Stomach smooth muscle (tissue), 2 donors: Measurements from ENCODE around the gene PARVB.

Source experiments
- H3K27ac ChIP-seq: one replicate; pipeline ENCODE4 v1.7.0; 2013; ENCODE audit warnings: mild to moderate bottlenecking, low read length, inconsistent platforms
- H3K27me3 ChIP-seq, 2 donors: one replicate each; pipeline ENCODE4 v1.7.0; 2013; ENCODE audit warnings: low read length in 2 of 2; ENCODE audit not compliant: insufficient read depth in 2 of 2, control insufficient read depth in 1 of 2
- H3K36me3 ChIP-seq, 2 donors: one replicate each; pipeline ENCODE4 v1.7.0; 2013; ENCODE audit warnings: low read length in 2 of 2; ENCODE audit not compliant: control insufficient read depth in 2 of 2, insufficient read depth in 2 of 2
- H3K4me1 ChIP-seq: one replicate; pipeline ENCODE4 v1.7.0; 2013; ENCODE audit warnings: low read length; ENCODE audit not compliant: control insufficient read depth, insufficient read depth
- H3K4me3 ChIP-seq, 2 donors: one replicate each; pipeline ENCODE4 v1.7.0; 2013; ENCODE audit warnings: low read length in 2 of 2
- H3K9ac ChIP-seq, 2 donors: one replicate each; pipeline ENCODE4 v1.7.0; 2013; ENCODE audit warnings: low read length in 2 of 2, mild to moderate bottlenecking in 1 of 2
- H3K9me3 ChIP-seq, 2 donors: one replicate each; pipeline ENCODE4 v1.7.0; 2013; ENCODE audit warnings: low read length in 2 of 2; ENCODE audit not compliant: control insufficient read depth in 2 of 2
- donor health status: healthy.
- donor health status: Pancreatic carcinoma.

PARVB gene

GRCh38 chr22:44028091-44028490 lies 4.0 kb downstream of the PARVB start:
- no peaks in the 10 kb centered on the region for H3K9me3 ChIP-seq
- no peaks in the 10 kb centered on the region for H3K36me3 ChIP-seq
- peaks cover 27% of the 10 kb centered on the region for H3K4me1 ChIP-seq
- no peak overlapping the region for H3K9ac ChIP-seq
- no peak overlapping the region for H3K27ac ChIP-seq
- H3K27me3 ChIP-seq, result no peaks in the 10 kb centered on the region
- H3K4me3 ChIP-seq, result no peak overlapping the region

- H3K27ac ChIP-seq, result no peak overlapping the region
- H3K4me1 ChIP-seq, result peaks cover 21% of the 10 kb centered on the region
- H3K9ac ChIP-seq, result no peak overlapping the region
Measured at GRCh38 chr22:44029069-44029468, 5.0 kb downstream of the PARVB start.

GRCh38 chr22:44030051-44030701 lies 6.1 kb downstream of the PARVB start:
- Histone ChIP-seq H3K27me3 (no peaks in the 10 kb centered on the region), H3K4me3 (no peak overlapping the region), H3K9ac (no peak overlapping the region), H3K36me3 (no peaks in the 10 kb centered on the region), H3K4me1 (peaks cover 15% of the 10 kb centered on the region), H3K9me3 (no peaks in the 10 kb centered on the region), H3K27ac (no peak overlapping the region)

More at GRCh38 chr22:44029069-44029468, 5.0 kb downstream of the PARVB start:
- no peaks in the 10 kb centered on the region for H3K27me3 ChIP-seq
- H3K36me3 ChIP-seq, result no peaks in the 10 kb centered on the region
- H3K9me3 ChIP-seq, result no peaks in the 10 kb centered on the region
- no peak overlapping the region for H3K4me3 ChIP-seq

- Histone ChIP-seq H3K9me3 (no peaks in the 10 kb centered on the region), H3K36me3 (no peaks in the 10 kb centered on the region), H3K9ac (no peak overlapping the region), H3K4me1 (peaks cover 14% of the 10 kb centered on the region), H3K4me3 (no peak overlapping the region), H3K27ac (no peak overlapping the region), H3K27me3 (no peaks in the 10 kb centered on the region)
Measured at GRCh38 chr22:44030702-44031082, 6.6 kb downstream of the PARVB start.

GRCh38 chr22:44031158-44031952 lies 7.3 kb downstream of the PARVB start:
- Histone ChIP-seq H3K4me3 (no peak overlapping the region), H3K36me3 (no peaks in the 10 kb centered on the region), H3K27me3 (no peaks in the 10 kb centered on the region), H3K9me3 (no peaks in the 10 kb centered on the region), H3K4me1 (peaks cover 11% of the 10 kb centered on the region), H3K9ac (no peak overlapping the region), H3K27ac (no peak overlapping the region)

- Histone ChIP-seq H3K9me3 (no peaks in the 10 kb centered on the region), H3K9ac (no peak overlapping the region), H3K36me3 (no peaks in the 10 kb centered on the region), H3K27ac (no peak overlapping the region), H3K4me3 (no peak overlapping the region), H3K27me3 (no peaks in the 10 kb centered on the region), H3K4me1 (peaks cover 9% of the 10 kb centered on the region)
Measured at GRCh38 chr22:44032126-44032730, 8.1 kb downstream of the PARVB start.

GRCh38 chr22:44033287-44033686 lies 9.2 kb downstream of the PARVB start:
- no peaks in the 10 kb centered on the region for H3K9me3 ChIP-seq
- H3K4me3 ChIP-seq, result no peak overlapping the region
- no peaks in the 10 kb centered on the region for H3K27me3 ChIP-seq
- H3K4me1 ChIP-seq, result peaks cover 16% of the 10 kb centered on the region
- H3K27ac ChIP-seq, result no peak overlapping the region
- H3K36me3 ChIP-seq, result no peaks in the 10 kb centered on the region
- no peak overlapping the region for H3K9ac ChIP-seq

- Histone ChIP-seq H3K4me3 (no peak overlapping the region), H3K9ac (no peak overlapping the region), H3K27me3 (no peaks in the 10 kb centered on the region), H3K4me1 (peaks cover 16% of the 10 kb centered on the region), H3K9me3 (no peaks in the 10 kb centered on the region), H3K36me3 (no peaks in the 10 kb centered on the region), H3K27ac (no peak overlapping the region)
Measured at GRCh38 chr22:44033694-44034093, 9.6 kb downstream of the PARVB start.

- H3K4me3 ChIP-seq, result no peak overlapping the region
- peaks cover 16% of the 10 kb centered on the region for H3K4me1 ChIP-seq
- H3K36me3 ChIP-seq, result no peaks in the 10 kb centered on the region
- H3K27me3 ChIP-seq, result no peaks in the 10 kb centered on the region
- H3K9ac ChIP-seq, result no peak overlapping the region
- peak overlapping the region; percentile 24 for H3K27ac ChIP-seq
- H3K9me3 ChIP-seq, result no peaks in the 10 kb centered on the region
Measured at GRCh38 chr22:44037519-44038375, 13.6 kb downstream of the PARVB start.

GRCh38 chr22:44039566-44040171 lies 15.6 kb downstream of the PARVB start:
- Histone ChIP-seq H3K36me3 (no peaks in the 10 kb centered on the region), H3K4me1 (peaks cover 16% of the 10 kb centered on the region), H3K9me3 (no peaks in the 10 kb centered on the region), H3K4me3 (no peak overlapping the region), H3K27ac (no peak overlapping the region), H3K27me3 (no peaks in the 10 kb centered on the region), H3K9ac (no peak overlapping the region)
